ENCODE measurements around the gene EPGN.

DNA sequence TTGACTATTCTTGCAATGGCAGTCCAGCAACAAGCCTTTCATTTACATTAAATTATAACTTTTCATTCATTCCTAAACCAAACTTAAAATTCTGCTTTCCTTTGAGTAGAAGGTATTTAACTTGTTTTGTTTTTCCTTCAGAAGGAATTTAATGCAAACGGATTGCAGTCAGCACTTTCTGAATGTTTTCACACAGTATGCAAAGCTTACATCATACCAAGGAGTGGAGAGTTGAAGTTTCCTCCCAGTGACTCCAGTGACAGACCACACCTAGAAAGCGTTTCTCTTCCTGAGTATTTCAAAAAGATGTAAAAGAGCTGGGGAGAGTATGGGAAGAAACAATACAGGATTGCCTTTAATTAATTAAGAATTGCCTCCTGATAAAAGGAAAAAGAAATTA, 8.1 kb downstream of the EPGN start:
- TF ChIP-seq CHD2 (IDR thresholded peaks at IDR 0.05; ENCODE audit: low read length, partially characterized antibody) (no peak), JUN (IDR thresholded peaks at IDR 0.05) (no peak), ZC3H11A (IDR thresholded peaks at IDR 0.05) (no peak), MAFK (IDR thresholded peaks at IDR 0.05; ENCODE audit: partially characterized antibody) (peak; percentile 21), CTCF (IDR thresholded peaks at IDR 0.05) (no peak), EP300 (IDR thresholded peaks at IDR 0.05) (no peak), EHF (CRISPR knock-in tag; IDR thresholded peaks at IDR 0.05) (no peak), KDM1A (IDR thresholded peaks at IDR 0.05; ENCODE audit: low read depth) (no peak), SMC3 (IDR thresholded peaks at IDR 0.05) (no peak), JUNB (IDR thresholded peaks at IDR 0.05) (no peak), PHF8 (IDR thresholded peaks at IDR 0.05; ENCODE audit: borderline replicate concordance, low read depth) (no peak)
- TF ChIP-seq, protein P1, sequence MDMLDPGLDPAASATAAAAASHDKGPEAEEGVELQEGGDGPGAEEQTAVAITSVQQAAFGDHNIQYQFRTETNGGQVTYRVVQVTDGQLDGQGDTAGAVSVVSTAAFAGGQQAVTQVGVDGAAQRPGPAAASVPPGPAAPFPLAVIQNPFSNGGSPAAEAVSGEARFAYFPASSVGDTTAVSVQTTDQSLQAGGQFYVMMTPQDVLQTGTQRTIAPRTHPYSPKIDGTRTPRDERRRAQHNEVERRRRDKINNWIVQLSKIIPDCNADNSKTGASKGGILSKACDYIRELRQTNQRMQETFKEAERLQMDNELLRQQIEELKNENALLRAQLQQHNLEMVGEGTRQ (IDR thresholded peaks at IDR 0.05): no peak
